Pulmonary artery endothelial cell (primary cell): Measurements from ENCODE around the gene CHAF1A. TPM values are rescaled to one million over a fixed set of nuclear protein-coding genes. Genes with fewer than 3 reads are reported as not detected.

ENCODE experiments used
- DNase-seq: peaks from one replicate; pipeline ENCODE4 v3.0.0-alpha.2; 2011; ENCODE audit warnings: low read depth, low spot score
- total RNA-seq: library from RNA; depleted of rRNA; stranded (reverse); fragments of >200 nt; gene quantifications from 2 replicates; pipeline ENCODE4 v1.2.3, GENCODE V29; 2014

Gene CHAF1A
- total RNA-seq, 1 donor from 2014 or later: 23.1 TPM

GRCh38 chr19:4487572-4487971 lies 85.1 kb downstream of the CHAF1A start:
- no peak for DNase-seq

GRCh38 chr19:4488496-4488895 lies 86.1 kb downstream of the CHAF1A start:
- DNase-seq: no peak

GRCh38 chr19:4491446-4491845 lies 89.0 kb downstream of the CHAF1A start:
- DNase-seq: no peak

- no peak for DNase-seq
These were observed 90.1 kb downstream of the CHAF1A start for GRCh38 chr19:4492337-4493103.

Other genes starting within 250 kb of the CHAF1A start
- gene CREB3L3, start 249.0 kb upstream of the CHAF1A start, total RNA-seq: not detected in 2 replicates
- 11.4 and 14.2 TPM in 2 replicates for gene SIRT6, start 220.1 kb upstream of the CHAF1A start, total RNA-seq
- gene ANKRD24, start 220.0 kb upstream of the CHAF1A start, total RNA-seq: 0.07 and 0.28 TPM in 2 replicates
- 0.28 and 0.40 TPM in 2 replicates for gene EBI3, start 173.1 kb upstream of the CHAF1A start, total RNA-seq
- gene YJU2, start 155.6 kb upstream of the CHAF1A start, total RNA-seq: 20.4 and 20.8 TPM in 2 replicates
- gene SHD, start 123.4 kb upstream of the CHAF1A start, total RNA-seq: not detected in 2 replicates
- not detected in 2 replicates for gene TMIGD2, start 100.3 kb upstream of the CHAF1A start, total RNA-seq
- 23.6 and 27.8 TPM in 2 replicates for gene FSD1, start 98.0 kb upstream of the CHAF1A start, total RNA-seq
- 8.1 and 10.3 TPM in 2 replicates for gene STAP2, start 63.8 kb upstream of the CHAF1A start, total RNA-seq
- 9.6 and 10.7 TPM in 2 replicates for gene MPND, start 59.1 kb upstream of the CHAF1A start, total RNA-seq
- gene SH3GL1, start 2.1 kb upstream of the CHAF1A start, total RNA-seq: 46.9 and 48.3 TPM in 2 replicates
- gene UBXN6, start 55.2 kb downstream of the CHAF1A start, total RNA-seq: 82.9 and 114 TPM in 2 replicates
- gene HDGFL2, start 69.7 kb downstream of the CHAF1A start, total RNA-seq: 65.0 and 66.3 TPM in 2 replicates
- gene PLIN4, start 115.8 kb downstream of the CHAF1A start, total RNA-seq: under 0.01 TPM in 1 of 2 replicates, not detected in the other
- 0.20 and 0.32 TPM in 2 replicates for gene PLIN5, start 132.6 kb downstream of the CHAF1A start, total RNA-seq
- gene LRG1, start 137.4 kb downstream of the CHAF1A start, total RNA-seq: 0.13 and 0.32 TPM in 2 replicates
- 92.9 and 107 TPM in 2 replicates for gene SEMA6B, start 157.0 kb downstream of the CHAF1A start, total RNA-seq
- 30.5 and 40.3 TPM in 2 replicates for gene TNFAIP8L1, start 236.9 kb downstream of the CHAF1A start, total RNA-seq